CD4-positive, alpha-beta T cell treated with Interleukin-4 for 4 hours (primary cell): ENCODE data around the gene SP6.

ENCODE experiments used
- DNase-seq: peaks from one replicate; pipeline ENCODE4 v3.0.0-alpha.2; 2020

The SP6 gene

GRCh38 chr17:47879028-47879585 lies 28.1 kb upstream of the SP6 start:
- DNase-seq: no peak

DNA sequence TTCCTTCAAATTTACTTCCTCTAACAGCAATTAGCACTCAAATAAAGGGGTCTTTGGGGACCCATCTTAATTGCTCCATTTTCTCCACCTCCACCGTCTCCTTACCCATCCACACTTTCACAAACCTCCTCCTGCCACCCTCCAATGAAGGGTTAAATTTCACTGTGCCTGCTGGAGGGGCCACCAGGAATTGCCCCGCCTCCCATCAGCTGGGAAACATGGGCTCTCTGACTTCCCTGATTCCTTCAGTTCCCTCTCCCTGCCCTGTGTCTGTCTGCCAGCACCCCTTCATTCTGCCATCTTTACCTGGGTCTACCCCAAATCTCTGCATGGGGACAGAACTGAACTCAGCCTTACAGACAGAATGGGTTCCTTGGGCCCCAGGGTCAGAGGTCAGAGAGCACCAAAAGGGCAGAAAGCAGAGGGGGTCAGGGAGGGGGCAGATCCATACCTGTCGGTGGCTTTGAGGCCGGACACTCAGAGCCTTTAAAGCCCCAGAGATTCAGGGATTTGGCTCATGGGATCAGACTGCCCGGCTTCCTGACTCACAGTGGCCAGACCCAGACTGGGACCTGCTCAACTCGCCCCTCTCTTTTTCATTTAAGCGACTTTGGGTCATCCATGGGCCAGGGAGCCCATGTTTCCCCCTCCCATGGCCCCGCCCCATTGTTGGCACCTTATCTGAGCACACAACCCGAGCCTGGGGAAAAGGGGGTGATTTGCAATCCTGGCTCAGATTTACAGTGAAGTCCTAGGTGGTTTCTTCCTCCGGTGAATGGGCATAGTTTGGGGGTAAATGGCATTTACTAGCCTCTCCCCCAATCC lies 27.5 kb upstream of the SP6 start:
- no peak for DNase-seq

GRCh38 chr17:47877368-47878034 lies 26.5 kb upstream of the SP6 start:
- DNase-seq: no peak

DNA sequence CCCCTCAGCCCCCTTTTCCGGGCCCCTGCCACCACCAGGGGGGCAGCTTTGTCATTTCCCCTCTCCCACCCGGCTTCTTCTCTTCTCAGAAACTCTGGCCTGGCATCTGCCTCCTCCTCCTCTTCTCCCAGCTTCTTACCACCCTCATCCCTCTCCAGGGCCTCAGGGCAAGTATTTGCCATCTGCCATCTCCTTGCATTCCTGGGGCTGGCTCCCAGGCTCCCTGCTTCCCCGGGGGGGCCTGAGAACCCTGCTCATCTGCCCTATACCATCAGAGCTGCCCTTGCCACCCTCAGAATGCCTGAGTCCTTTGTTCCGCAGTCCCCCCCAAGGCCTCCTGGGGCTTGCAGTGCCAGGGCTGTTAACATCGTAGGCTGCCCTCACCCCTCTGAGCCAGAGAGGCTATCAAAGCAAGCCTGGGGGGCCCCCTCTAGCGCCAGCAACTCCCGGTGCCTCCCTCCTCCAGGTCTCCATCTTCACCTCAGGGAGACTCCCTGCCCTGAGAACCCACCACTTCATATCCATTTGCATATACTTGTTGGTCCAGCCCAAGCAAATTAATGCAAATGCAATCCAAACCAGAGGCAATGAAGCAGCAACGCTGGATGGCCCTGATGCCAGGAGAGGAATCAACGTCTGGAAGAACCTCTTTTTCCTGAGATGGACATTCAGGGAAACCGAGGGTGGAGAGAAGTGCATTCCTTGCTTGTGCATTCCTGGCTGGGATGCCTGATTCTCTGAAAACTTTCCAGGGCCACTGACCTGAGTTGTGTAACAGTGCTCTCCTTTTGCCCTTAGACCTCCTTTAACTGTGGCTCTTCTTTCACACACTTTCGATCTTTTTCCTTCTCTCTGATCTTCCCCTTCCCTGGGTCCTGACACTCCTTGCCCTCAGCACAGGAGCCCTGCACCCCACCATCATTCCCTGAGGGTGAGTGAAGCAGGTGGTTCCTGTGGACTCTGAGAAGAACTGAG lies 24.3 kb upstream of the SP6 start:
- DNase-seq: no peak

GRCh38 chr17:47873200-47874090 lies 22.5 kb upstream of the SP6 start:
- no peak for DNase-seq

GRCh38 chr17:47872651-47873161 lies 21.7 kb upstream of the SP6 start:
- no peak for DNase-seq

GRCh38 chr17:47872019-47872650 lies 21.2 kb upstream of the SP6 start:
- no peak for DNase-seq

- DNase-seq: no peak
Measured at GRCh38 chr17:47871048-47871447, 20.1 kb upstream of the SP6 start.

- DNase-seq: no peak
Measured at GRCh38 chr17:47870056-47870455, 19.1 kb upstream of the SP6 start.

- no peak for DNase-seq
Measured at GRCh38 chr17:47869114-47869513, 18.2 kb upstream of the SP6 start.

GRCh38 chr17:47867813-47868533 lies 17.0 kb upstream of the SP6 start:
- DNase-seq: no peak

DNA sequence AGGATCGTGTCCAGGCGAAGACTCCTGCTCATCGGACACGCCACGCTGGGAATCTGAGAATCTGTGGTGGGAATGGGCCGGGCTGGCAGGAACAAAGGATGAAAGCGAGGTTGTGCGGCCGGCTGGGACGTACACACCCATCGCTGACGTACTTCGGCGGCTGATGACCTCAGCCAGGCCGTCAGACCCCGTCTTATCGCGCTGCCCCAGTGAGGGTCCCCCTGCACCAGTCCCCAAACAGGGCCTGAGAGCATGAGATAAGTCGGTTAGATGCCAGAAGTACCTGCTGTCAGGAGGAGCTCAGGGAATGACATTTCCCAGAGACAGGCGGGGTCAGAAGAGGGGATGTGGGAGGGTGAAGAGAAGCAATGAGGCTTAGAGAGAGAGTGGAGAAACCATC lies 16.0 kb upstream of the SP6 start:
- no peak for DNase-seq

- DNase-seq: no peak
Measured at GRCh38 chr17:47864791-47865216, 13.8 kb upstream of the SP6 start.

DNA sequence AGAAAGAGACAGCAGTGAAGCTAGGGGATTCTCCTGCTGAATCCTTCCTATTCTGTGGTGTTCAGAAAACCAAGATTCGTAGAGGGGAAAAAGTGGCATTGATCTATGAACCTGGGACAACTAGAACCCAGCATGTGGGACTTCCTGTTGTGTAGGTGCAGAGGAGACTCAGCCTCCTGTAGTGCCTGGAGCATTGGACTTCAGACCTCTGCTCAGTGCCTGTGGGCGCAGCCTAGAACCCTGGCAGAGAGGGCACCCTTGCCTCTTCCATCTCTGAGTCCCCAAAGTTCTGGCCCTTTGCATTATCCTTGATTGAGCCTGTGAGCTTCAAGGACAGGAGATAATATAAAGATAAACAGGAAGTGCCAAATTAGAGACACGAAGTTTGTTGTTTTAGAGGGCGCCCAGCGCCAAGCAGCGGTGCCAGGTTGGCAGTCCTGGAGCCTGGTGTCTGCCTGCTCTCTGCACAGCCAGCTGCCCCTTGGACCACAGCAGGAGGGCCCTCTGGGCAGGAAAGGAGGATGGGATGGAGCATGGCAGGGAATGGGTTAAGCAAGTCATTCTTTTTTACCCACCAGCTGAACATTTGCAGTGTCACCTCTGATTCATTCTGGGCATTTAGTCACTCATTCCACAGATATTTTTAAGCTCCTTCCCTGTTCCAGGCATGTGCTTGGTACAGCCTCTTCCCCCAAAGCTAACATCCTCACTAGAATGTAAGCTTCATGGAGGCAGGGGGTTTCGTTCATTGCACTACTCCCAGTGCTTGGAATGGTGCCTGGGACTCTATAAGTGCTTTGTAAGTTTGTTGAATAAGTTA lies 11.9 kb upstream of the SP6 start:
- no peak for DNase-seq

DNA sequence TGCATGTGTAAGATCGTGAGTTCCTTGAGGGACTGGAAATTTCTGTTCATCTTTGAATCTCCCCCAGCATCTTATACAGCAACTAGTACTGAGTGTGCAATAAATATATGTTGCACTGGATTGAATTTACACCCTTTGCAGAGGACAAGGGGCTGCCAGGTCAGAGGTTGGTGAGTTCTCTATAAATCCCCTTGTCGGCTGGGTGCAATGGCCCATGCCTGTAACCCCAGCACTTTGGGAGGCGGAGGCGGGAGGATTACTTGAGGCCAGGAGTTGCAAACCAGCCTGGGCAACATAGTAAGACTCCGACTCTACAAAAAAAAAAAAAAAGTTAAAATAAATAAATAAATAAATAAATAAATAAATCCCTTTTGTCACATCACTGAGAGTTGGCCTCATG lies 9.4 kb upstream of the SP6 start:
- no peak for DNase-seq

GRCh38 chr17:47857551-47858455 lies 6.8 kb upstream of the SP6 start:
- no peak for DNase-seq

GRCh38 chr17:47856830-47857229 lies 5.9 kb upstream of the SP6 start:
- DNase-seq: no peak

DNA sequence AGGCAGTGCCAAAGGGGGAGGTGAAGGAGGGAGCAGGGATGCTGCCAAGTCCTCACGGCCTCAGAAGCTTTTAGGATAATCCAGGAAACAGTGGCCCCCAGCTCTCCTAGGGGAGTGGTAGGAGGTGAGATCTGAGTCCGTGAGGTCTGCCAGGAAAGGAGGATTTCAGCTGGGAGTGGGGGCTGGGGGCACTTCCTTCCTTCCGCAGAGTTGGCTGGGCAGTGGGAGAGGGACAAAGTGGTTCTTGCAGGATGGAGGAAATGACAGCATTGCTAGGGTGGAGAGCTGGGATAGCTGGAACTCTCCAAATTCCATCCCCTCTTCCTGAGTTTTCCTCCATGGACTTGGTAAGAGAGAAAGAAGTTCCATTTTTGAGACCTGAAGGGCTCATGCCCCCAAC lies 4.8 kb upstream of the SP6 start:
- DNase-seq: no peak
